Spinal cord (tissue), 10 donors: ENCODE measurements around the gene FRYL. TPM values are rescaled to one million over a fixed set of nuclear protein-coding genes. Genes with fewer than 3 reads are reported as not detected.

Experiments used
- DNase-seq, 6 donors: peaks; one replicate each; pipeline versions ENCODE4 v3.0.0 to v3.0.0-alpha.2; 2013 to 2015; ENCODE audit warnings: low spot score in 6 of 6, low read depth in 4 of 6
- H3K27ac ChIP-seq: one replicate; pipeline ENCODE4 v1.5.1; 2013; ENCODE audit warnings: low read depth, low read length, control low read depth
- H3K27me3 ChIP-seq: one replicate; pipeline ENCODE4 v1.6.1; 2013; ENCODE audit warnings: low read length; ENCODE audit not compliant: control insufficient read depth, insufficient read depth
- H3K36me3 ChIP-seq: one replicate; pipeline ENCODE4 v1.6.1; 2013; ENCODE audit warnings: low read length; ENCODE audit not compliant: control insufficient read depth, insufficient read depth
- H3K4me1 ChIP-seq: one replicate; pipeline ENCODE4 v1.6.1; 2013; ENCODE audit warnings: low read length; ENCODE audit not compliant: control insufficient read depth, insufficient read depth
- H3K4me3 ChIP-seq: one replicate; pipeline ENCODE4 v1.5.1; 2013; ENCODE audit warnings: low read depth, low read length, control low read depth
- H3K9me3 ChIP-seq: one replicate; pipeline ENCODE4 v1.6.1; 2013; ENCODE audit warnings: low read length; ENCODE audit not compliant: control insufficient read depth, insufficient read depth
- WGBS: methylation state at CpG from one replicate; pipeline ENCODE4 v1.1.5; 2013; ENCODE audit warnings: missing lambda C conversion rate; ENCODE audit not compliant: insufficient coverage; 5-methylcytosine and 5-hydroxymethylcytosine counted together
- polyA plus RNA-seq, 2 donors: library from polyadenylated mRNA; unstranded; fragments of 120-200 nt; gene quantifications; one replicate each; pipeline ENCODE4 v1.2.1, GENCODE V29; 2013; ENCODE audit not compliant: insufficient read length in 2 of 2
- total RNA-seq, 2 donors: library from RNA; depleted of rRNA in 1 of 2; stranded (reverse); fragments of 120-200 nt in 1 of 2; fragments of >200 nt in 1 of 2; gene quantifications; one replicate each; pipeline versions ENCODE4 v1.2.3 to v1.2.4, GENCODE V29; 2013 to 2014
- donor health status: healthy.

FRYL gene
- total and polyA plus RNA-seq, 4 donors: 27.0 to 120 (median 55.7) TPM

DNA sequence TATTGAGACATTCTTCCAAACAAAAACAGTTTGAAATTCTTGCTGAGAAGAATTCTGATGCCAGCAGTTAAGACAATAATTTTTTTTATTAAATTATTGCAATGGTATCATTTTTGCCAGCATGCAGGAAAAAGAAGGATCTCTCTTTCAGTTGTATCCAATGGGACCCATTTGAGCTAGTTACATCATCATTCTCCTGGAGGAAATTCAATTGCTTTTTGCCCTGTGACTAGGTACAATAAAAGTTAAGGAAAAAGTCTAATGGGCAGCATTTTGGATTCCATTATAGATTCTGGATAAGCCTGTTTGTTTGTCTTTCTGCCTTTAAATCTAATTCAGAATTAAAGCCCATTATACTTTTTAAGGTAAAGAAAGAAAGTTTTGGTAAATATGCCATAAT lies 10.5 kb upstream of the FRYL start:
- H3K4me3 ChIP-seq: no peak overlapping the region
- no peaks in the 10 kb centered on the region for H3K9me3 ChIP-seq
- H3K36me3 ChIP-seq: no peaks in the 10 kb centered on the region
- H3K27me3 ChIP-seq: no peaks in the 10 kb centered on the region
- no peak overlapping the region for H3K27ac ChIP-seq
- DNase-seq: no peak
- H3K4me1 ChIP-seq: no peaks in the 10 kb centered on the region

DNA sequence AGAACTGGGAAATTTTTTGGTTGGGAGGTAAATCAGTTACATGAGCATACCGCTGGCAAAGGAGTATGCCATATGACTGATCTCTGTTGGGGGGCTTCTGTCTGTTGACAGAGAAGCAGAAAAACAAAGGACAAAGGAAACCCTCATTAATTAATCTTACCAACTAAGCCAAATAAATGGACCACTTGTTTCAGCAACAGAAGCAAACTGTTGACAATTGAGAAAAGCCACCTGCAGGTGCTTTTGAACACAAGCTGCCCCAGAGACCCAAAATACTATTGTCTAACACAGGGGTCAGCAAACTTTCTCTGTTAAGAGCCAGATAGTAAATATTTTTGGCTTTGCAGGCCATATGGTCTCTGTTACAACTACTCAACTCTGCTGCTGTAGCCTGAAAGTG lies 7.0 kb upstream of the FRYL start:
- no peaks in the 10 kb centered on the region for H3K27me3 ChIP-seq
- no peak overlapping the region for H3K4me3 ChIP-seq
- H3K4me1 ChIP-seq: no peaks in the 10 kb centered on the region
- WGBS: no CpG with 5 or more reads among the region's 1 CpG
- H3K36me3 ChIP-seq: no peaks in the 10 kb centered on the region
- no peaks in the 10 kb centered on the region for H3K9me3 ChIP-seq
- H3K27ac ChIP-seq: no peak overlapping the region
- DNase-seq: peak in 2 of 6 donors; percentile 37 to 42

DNA sequence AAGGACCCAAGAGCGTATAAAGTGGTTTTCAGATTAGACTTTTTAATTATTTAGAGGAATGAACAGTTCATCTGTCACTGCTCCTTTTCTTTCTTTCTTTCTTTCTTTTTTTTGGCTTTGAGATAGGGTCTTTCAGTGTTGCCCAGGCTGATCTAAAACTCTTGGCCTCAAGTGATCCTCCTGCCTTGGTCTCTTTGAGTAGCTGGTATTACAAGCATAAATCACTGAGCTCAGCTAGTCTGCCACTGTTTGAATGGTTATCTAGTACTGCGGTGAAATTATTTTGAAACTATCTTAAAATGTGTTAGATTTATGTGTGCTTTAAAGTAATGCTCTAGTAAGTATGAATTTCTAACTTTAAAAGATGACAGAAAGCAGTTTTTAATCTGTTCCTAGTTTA lies 6.5 kb upstream of the FRYL start:
- no CpG with 5 or more reads among the region's 2 CpGs for WGBS
- H3K27ac ChIP-seq: no peak overlapping the region
- peak in 1 of 6 donors; percentile 15 for DNase-seq
- no peak overlapping the region for H3K4me3 ChIP-seq
- H3K4me1 ChIP-seq: no peaks in the 10 kb centered on the region
- H3K27me3 ChIP-seq: no peaks in the 10 kb centered on the region
- no peaks in the 10 kb centered on the region for H3K9me3 ChIP-seq
- no peaks in the 10 kb centered on the region for H3K36me3 ChIP-seq

DNA sequence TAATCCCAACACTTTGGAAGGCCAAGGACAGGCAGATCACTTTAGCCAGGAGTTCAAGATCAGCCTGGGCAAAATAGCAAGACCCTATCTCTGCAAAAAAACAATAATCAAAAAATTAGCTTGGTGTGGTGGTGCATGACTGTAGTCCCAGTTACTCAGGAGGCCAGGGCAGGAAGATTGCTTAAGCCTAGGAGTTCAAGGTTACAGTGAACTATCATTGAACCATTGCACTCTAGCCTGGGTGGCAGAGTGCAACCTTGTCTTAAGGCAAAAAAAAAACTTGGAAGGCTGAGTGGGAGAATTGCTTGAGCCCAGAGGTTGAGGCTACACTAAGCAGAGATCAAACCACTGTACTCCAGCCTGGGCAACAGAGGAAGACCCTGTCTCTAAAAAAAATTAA lies 5.2 kb upstream of the FRYL start:
- no peaks in the 10 kb centered on the region for H3K27me3 ChIP-seq
- no peak overlapping the region for H3K27ac ChIP-seq
- H3K9me3 ChIP-seq: no peaks in the 10 kb centered on the region
- no peaks in the 10 kb centered on the region for H3K4me1 ChIP-seq
- no peak overlapping the region for H3K4me3 ChIP-seq
- H3K36me3 ChIP-seq: no peaks in the 10 kb centered on the region
- no peak for DNase-seq

DNA sequence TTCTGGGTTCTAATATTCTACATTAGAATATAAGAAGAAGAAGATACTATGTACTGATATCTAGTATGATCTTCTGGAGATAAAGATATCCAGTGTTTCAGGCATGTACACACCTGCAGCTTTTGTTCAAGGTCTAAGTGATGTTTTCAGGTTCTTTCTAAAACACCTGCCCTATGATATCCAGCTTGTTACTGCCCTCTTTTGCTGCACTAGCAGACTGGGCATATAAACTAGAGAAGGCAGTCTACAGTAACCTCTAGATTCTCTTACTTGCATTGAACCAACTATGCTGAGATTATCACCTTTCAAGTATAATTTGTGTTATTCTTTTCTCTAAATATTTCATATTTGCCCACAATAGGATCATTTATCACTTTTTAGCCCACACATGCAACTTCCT lies 1.9 kb upstream of the FRYL start:
- H3K9me3 ChIP-seq: no peaks in the 10 kb centered on the region
- no peak overlapping the region for H3K4me3 ChIP-seq
- no peak for DNase-seq
- H3K36me3 ChIP-seq: no peaks in the 10 kb centered on the region
- no peaks in the 10 kb centered on the region for H3K27me3 ChIP-seq
- no peak overlapping the region for H3K27ac ChIP-seq
- peaks cover 4% of the 10 kb centered on the region for H3K4me1 ChIP-seq

DNA sequence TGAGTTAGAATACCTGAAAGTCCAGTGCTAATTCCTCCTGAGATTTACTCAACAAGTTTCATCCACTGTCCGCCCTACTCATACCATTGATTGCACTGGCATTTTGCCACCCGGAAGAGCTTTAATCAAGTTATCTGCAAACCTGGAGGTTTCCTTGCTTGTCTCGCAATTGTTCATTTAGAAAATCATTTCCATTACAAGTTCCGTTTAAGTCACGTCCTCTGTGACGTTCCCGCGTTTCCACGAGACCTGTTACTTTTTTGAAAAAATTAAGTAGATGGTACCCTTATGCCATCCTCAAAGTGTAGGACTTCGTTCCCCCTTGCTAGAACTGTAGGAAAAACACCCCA lies 761 bp upstream of the FRYL start:
- H3K4me1 ChIP-seq: peaks cover 4% of the 10 kb centered on the region
- H3K9me3 ChIP-seq: no peaks in the 10 kb centered on the region
- 0% methylated on average over 3 of the region's 10 CpGs for WGBS
- peak overlapping the region; percentile 76 for H3K4me3 ChIP-seq
- H3K27me3 ChIP-seq: no peaks in the 10 kb centered on the region
- peak in 1 of 6 donors; percentile 28 for DNase-seq
- H3K36me3 ChIP-seq: no peaks in the 10 kb centered on the region
- H3K27ac ChIP-seq: peak overlapping the region; percentile 86

DNA sequence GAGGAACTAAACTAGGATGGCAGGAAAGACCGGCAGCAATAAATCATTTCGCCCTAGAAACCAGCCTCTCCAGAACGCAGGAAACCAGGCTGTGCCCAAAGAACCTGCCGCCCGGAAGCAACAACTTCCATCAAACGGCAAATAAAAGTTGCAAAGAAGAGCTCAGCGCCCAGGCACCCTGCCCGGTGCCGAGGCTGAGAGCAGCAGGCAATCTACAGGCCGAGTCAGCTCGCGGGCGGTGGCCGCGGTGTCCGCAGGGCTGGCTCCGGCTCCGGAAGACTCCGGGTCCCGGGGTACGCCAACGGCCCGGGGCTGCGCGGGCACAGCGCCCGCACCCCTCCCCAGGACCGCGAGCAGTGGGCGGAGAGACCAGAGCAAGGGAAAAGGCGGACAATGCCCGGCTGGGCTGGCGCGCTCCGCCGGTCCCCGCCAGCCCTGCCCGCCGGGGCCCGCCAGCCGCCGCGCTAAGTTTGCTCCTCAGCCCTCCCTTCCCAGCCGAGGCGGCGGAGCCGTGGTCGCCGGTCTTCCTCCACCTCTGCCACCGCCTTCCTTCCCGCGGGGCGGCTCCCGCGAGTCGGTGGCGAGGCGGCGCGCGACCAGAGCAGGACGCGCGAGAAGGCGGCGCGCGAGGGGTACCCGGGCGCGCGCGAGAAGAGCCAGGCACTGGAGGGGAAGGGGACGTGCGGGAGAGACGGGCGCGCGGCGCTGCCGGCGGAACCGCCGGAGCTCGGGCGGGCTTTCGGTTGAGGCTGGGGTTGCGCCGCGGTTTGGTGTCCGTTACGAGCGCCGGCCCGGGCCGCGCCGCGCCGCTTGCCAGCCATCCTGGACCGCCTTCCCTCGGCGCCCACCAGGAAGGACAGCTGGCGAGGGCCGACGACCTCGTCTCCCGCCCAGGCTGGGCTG lies 733 bp downstream of the FRYL start:
- Histone ChIP-seq H3K27ac (peak overlapping the region; percentile 95), H3K4me1 (peaks cover 4% of the 10 kb centered on the region), H3K4me3 (peak overlapping the region; percentile 73), H3K9me3 (no peaks in the 10 kb centered on the region), H3K27me3 (no peaks in the 10 kb centered on the region), H3K36me3 (no peaks in the 10 kb centered on the region)
- DNase-seq: peak; percentile 54 to 93 (median 58)
- 0% methylated on average over 108 of the region's 108 CpGs for WGBS

DNA sequence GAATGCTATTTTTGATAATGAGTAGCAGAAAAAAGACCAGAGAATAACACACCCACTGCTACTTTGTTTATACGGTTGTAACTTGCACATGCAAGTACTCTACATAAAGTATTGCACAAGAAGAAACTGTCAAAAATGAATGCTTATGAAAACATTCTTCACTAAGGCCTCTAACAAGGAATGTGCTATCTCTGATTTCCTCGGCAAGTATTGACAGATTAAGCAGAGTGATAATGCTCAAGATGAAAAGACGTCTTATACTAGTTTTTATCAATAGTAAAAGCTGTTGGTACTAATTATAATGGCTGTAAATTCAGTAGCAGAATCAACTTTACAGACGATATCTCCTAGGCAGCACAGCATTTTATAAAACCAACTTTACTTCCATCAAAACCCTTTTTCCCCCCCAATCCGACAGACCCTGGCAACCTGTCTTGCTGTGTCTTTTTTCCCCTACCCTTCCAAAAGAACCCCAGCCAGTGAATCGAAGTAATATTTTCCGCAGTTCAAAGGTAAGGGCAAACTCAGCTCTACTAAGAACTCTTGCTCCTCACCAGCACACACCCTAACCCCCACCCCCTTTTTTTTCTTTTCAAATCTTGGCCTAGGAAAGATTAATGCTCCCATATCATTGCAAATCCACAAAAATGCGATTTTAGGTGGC lies 1.5 kb downstream of the FRYL start:
- no peaks in the 10 kb centered on the region for H3K9me3 ChIP-seq
- WGBS: 0% methylated on average over 5 of the region's 8 CpGs
- DNase-seq: peak in 2 of 6 donors; percentile 15 to 20

DNA sequence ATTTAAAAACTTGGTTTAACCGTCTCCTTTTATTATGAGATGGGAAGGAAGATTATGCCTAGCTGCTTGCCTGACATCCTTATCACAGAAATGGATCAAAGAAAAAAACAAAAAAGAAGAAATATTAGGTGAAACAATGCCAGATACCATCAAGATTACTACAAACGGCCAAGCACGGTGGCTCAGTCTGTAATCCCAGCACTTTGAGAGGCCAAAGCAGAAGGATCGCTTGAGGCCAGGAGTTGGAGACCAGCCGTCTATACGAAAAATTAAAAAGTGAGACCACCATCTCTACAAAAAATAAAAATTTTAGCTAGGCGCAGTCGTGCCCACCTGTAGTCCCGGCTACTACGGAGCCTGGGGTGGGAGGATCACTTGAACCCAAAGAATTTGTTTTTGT lies 2.3 kb downstream of the FRYL start:
- DNase-seq: no peak
- Histone ChIP-seq H3K4me1 (peaks cover 4% of the 10 kb centered on the region), H3K27me3 (no peaks in the 10 kb centered on the region), H3K4me3 (peak overlapping the region; percentile 73), H3K27ac (no peak overlapping the region), H3K9me3 (no peaks in the 10 kb centered on the region), H3K36me3 (no peaks in the 10 kb centered on the region)
- 20% methylated on average over 2 of the region's 10 CpGs for WGBS

More for the DNA sequence above, 1.5 kb downstream of the FRYL start:
- Histone ChIP-seq H3K36me3 (no peaks in the 10 kb centered on the region), H3K4me3 (peak overlapping the region; percentile 73), H3K27me3 (no peaks in the 10 kb centered on the region), H3K27ac (peak overlapping the region; percentile 95), H3K4me1 (peaks cover 4% of the 10 kb centered on the region)
